ENCODE data around the gene GJB5.
A peak's percentile ranks its signal among the peaks of the same experiment; 100 is the strongest.
"Not testable (repeated sequence)": the region's sequence is repeated elsewhere in the genome, so short reads cannot be mapped to it uniquely, and the experiment has no call there.

The GJB5 gene

GRCh38 chr1:34754964-34755637 lies at the start of gene GJB5:
Gene GJB5 (plus strand): TSS chr1:34755047. CDS start chr1:34757331, 2,284 bp downstream.
- no peak for DNase-seq (ENCODE audit: low read depth, low spot score)

- DNase-seq (ENCODE audit: low read depth, low spot score): no peak
Measured at GRCh38 chr1:34705077-34705476, 49.8 kb upstream of the GJB5 start.

GRCh38 chr1:34708106-34708505 lies 46.7 kb upstream of the GJB5 start:
- no peak for DNase-seq (ENCODE audit: low read depth, low spot score)

- peak; percentile 48 for DNase-seq (ENCODE audit: low read depth, low spot score)
Measured at GRCh38 chr1:34709547-34709946, 45.3 kb upstream of the GJB5 start.

- DNase-seq (ENCODE audit: low read depth, low spot score): no peak
Measured at GRCh38 chr1:34710812-34711211, 44.0 kb upstream of the GJB5 start.

- no peak for DNase-seq (ENCODE audit: low read depth, low spot score)
Measured at GRCh38 chr1:34711485-34711884, 43.4 kb upstream of the GJB5 start.

GRCh38 chr1:34712007-34712688 lies 42.7 kb upstream of the GJB5 start:
- no peak for DNase-seq (ENCODE audit: low read depth, low spot score)

- no peak for DNase-seq (ENCODE audit: low read depth, low spot score)
Measured at GRCh38 chr1:34713443-34713842, 41.4 kb upstream of the GJB5 start.

- DNase-seq (ENCODE audit: low read depth, low spot score): no peak
Measured at GRCh38 chr1:34714386-34714785, 40.5 kb upstream of the GJB5 start.

GRCh38 chr1:34715139-34715538 lies 39.7 kb upstream of the GJB5 start:
- DNase-seq (ENCODE audit: low read depth, low spot score): no peak

GRCh38 chr1:34721241-34721640 lies 33.6 kb upstream of the GJB5 start:
- no peak for DNase-seq (ENCODE audit: low read depth, low spot score)

- DNase-seq (ENCODE audit: low read depth, low spot score): no peak
Measured at GRCh38 chr1:34721646-34722355, 33.0 kb upstream of the GJB5 start.

GRCh38 chr1:34726861-34727260 lies 28.0 kb upstream of the GJB5 start:
- DNase-seq (ENCODE audit: low read depth, low spot score): no peak

GRCh38 chr1:34730485-34730884 lies 24.4 kb upstream of the GJB5 start:
- DNase-seq (ENCODE audit: low read depth, low spot score): no peak

GRCh38 chr1:34732831-34733230 lies 22.0 kb upstream of the GJB5 start:
- DNase-seq (ENCODE audit: low read depth, low spot score): not testable (repeated sequence)

GRCh38 chr1:34736692-34737091 lies 18.2 kb upstream of the GJB5 start:
- DNase-seq (ENCODE audit: low read depth, low spot score): no peak

- not testable (repeated sequence) for DNase-seq (ENCODE audit: low read depth, low spot score)
Measured at GRCh38 chr1:34737236-34737635, 17.6 kb upstream of the GJB5 start.

GRCh38 chr1:34739613-34740012 lies 15.2 kb upstream of the GJB5 start:
- no peak for DNase-seq (ENCODE audit: low read depth, low spot score)

GRCh38 chr1:34740161-34740868 lies 14.5 kb upstream of the GJB5 start:
- peak; percentile 48 for DNase-seq (ENCODE audit: low read depth, low spot score)

- peak; percentile 87 for DNase-seq (ENCODE audit: low read depth, low spot score)
Measured at GRCh38 chr1:34742667-34743270, 12.1 kb upstream of the GJB5 start.

GRCh38 chr1:34743775-34744174 lies 11.1 kb upstream of the GJB5 start:
- DNase-seq (ENCODE audit: low read depth, low spot score): no peak

GRCh38 chr1:34744851-34745250 lies 10.0 kb upstream of the GJB5 start:
- no peak for DNase-seq (ENCODE audit: low read depth, low spot score)
